ENCODE results near the gene KRTAP13-2.

The KRTAP13-2 gene

DNA sequence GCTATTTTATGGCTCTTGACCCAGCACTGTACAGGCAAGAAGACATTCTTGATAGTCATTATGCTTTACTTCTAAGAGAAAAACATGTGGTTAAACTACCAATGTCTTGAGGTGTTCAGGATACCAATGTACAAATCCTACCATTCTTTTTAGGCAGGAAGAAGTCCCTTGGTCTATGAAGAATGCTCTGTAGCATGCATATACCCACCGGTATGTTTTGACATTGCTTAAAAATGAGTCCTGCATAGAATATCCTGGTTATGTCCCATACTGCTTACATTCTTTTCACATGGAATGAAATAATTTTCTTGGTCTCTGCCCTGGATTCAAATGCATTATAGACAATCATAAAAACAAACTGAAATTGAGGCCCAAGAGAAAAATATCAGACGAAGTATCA, 39.4 kb downstream of the KRTAP13-2 start:
- H3K4me3 ChIP-seq (ENCODE audit: low read depth, low read length): no peak overlapping the region
- TF ChIP-seq, protein P1, sequence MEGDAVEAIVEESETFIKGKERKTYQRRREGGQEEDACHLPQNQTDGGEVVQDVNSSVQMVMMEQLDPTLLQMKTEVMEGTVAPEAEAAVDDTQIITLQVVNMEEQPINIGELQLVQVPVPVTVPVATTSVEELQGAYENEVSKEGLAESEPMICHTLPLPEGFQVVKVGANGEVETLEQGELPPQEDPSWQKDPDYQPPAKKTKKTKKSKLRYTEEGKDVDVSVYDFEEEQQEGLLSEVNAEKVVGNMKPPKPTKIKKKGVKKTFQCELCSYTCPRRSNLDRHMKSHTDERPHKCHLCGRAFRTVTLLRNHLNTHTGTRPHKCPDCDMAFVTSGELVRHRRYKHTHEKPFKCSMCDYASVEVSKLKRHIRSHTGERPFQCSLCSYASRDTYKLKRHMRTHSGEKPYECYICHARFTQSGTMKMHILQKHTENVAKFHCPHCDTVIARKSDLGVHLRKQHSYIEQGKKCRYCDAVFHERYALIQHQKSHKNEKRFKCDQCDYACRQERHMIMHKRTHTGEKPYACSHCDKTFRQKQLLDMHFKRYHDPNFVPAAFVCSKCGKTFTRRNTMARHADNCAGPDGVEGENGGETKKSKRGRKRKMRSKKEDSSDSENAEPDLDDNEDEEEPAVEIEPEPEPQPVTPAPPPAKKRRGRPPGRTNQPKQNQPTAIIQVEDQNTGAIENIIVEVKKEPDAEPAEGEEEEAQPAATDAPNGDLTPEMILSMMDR (conservative IDR thresholded peaks at IDR 0.05; ENCODE audit: low read depth, low read length): no peak
- DNase-seq (ENCODE audit: low read depth): no peak

DNA sequence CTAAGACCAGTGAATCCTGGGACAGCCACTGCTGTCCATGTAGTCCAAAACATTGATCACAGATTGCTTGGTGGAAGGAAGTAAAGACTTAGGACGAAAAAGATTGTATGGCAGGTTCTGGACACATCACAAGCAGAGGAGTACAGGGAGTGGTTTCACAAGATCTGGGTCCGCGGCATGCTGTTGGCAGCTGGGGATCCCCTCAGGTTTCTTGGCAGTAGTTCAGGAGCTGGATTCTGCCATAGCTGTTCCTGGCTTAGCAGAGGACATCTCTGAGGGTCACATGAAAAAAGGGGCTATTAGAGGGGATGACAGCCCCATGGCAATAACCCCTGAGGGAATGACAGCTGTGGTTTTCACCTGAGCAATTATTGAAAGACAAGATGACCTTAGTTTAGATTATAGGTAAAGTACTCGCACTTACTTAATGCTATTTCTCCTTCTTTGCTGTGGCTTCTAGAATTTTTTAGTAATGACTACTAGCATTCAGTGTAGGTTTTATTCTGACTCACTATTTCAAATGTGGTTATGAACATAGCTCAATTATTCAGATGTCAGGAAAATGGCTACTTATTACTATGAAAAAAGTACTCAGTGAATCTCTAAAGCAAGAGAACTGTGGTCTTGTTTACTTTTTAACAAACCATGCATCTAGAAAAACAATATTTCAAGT, 42.7 kb downstream of the KRTAP13-2 start:
- H3K4me3 ChIP-seq (ENCODE audit: low read depth, low read length): no peak overlapping the region
- peak; percentile 37 for DNase-seq (ENCODE audit: low read depth)
- TF ChIP-seq, protein P1 (conservative IDR thresholded peaks at IDR 0.05; ENCODE audit: low read depth, low read length): no peak

DNA sequence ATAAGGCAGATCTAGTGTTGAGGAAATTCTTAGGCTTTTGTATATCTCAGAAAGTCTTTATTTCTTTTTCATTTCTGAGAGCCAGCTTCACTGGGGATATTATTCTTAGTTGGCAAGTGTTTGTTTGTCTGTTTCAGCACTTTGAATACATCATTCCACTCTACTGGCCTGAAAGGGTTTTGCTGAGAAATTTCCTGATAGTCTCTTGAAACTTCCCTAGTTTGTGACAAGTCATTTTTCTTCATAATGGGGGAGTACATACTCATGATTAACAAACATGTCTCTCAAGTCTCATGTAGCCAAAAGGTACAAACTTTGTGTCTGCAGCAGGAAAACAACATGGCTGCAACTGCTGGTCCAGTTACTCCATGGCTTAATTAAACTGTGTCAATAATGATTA, 45.7 kb downstream of the KRTAP13-2 start:
- TF ChIP-seq, protein P1 (conservative IDR thresholded peaks at IDR 0.05; ENCODE audit: low read depth, low read length): no peak
- H3K4me3 ChIP-seq (ENCODE audit: low read depth, low read length): no peak overlapping the region
- no peak for DNase-seq (ENCODE audit: low read depth)
